CD4-positive, alpha-beta T cell (primary cell): ENCODE measurements around the gene CSNK1G1. TPM values are rescaled to one million over a fixed set of nuclear protein-coding genes. Genes with fewer than 3 reads are reported as not detected.
A peak's percentile ranks its signal among the peaks of the same experiment; 100 is the strongest.

ENCODE experiments used
- ATAC-seq: fragments of 200-7000 bp; cut with Tn5 transposase; one replicate; pipeline ENCODE4 v1.10.0; 2022; ENCODE audit warnings: mild to moderate bottlenecking; ENCODE audit not compliant: poor library complexity
- CTCF ChIA-PET: fragments of 350-600 bp; sonication (Branson Sonifier 250); formaldehyde crosslinking; loops from one replicate; lab custom pipeline; 2021; ENCODE audit warnings: antibody characterized with exemption, inconsistent platforms; lab: Charles Lee
- POLR2A ChIA-PET: fragments of 350-600 bp; sonication (Branson Sonifier 250); formaldehyde crosslinking; loops from one replicate; lab custom pipeline; 2021; ENCODE audit warnings: antibody characterized with exemption, inconsistent platforms; lab: Charles Lee
- DNase-seq, 14 experiments: peaks; one replicate each; pipeline ENCODE4 v3.0.0-alpha.2; 2013 to 2020; ENCODE audit warnings: mixed read lengths in 2 of 14
- H3K27ac ChIP-seq, 2 donors: one replicate each; pipeline versions ENCODE4 v1.5.1 to v1.7.0; 2013; ENCODE audit warnings: low read length in 2 of 2, low read depth in 1 of 2, mild to moderate bottlenecking in 1 of 2
- H3K27me3 ChIP-seq, 2 experiments: 1 replicate in 1 of 2; 2 replicates in 1 of 2; pipeline versions ENCODE4 v1.6.1 to v1.7.0; 2013; ENCODE audit warnings: low read length in 2 of 2, control low read depth in 1 of 2, mild to moderate bottlenecking in 1 of 2, moderate library complexity in 1 of 2; ENCODE audit not compliant: insufficient read depth in 2 of 2, control insufficient read depth in 1 of 2
- H3K36me3 ChIP-seq: one replicate; pipeline ENCODE4 v1.6.1; 2013; ENCODE audit warnings: low read length, control low read depth; ENCODE audit not compliant: insufficient read depth
- H3K4me1 ChIP-seq: one replicate; pipeline ENCODE4 v1.6.1; 2013; ENCODE audit warnings: low read length, control low read depth; ENCODE audit not compliant: insufficient read depth
- H3K4me3 ChIP-seq: one replicate; pipeline ENCODE4 v1.5.1; 2013; ENCODE audit warnings: mild to moderate bottlenecking, low read length, moderate library complexity
- H3K9me3 ChIP-seq, 2 experiments: 1 replicate in 1 of 2; 2 replicates in 1 of 2; pipeline versions ENCODE4 v1.6.1 to v1.7.0; 2013; ENCODE audit warnings: low read length in 2 of 2, mild to moderate bottlenecking in 2 of 2, control low read depth in 1 of 2, moderate library complexity in 1 of 2; ENCODE audit not compliant: control insufficient read depth in 1 of 2, insufficient read depth in 1 of 2
- H3K27ac Mint-ChIP-seq: one replicate; pipeline ENCODE4 v1.8.0; 2020; ENCODE audit warnings: mixed read lengths
- H3K27me3 Mint-ChIP-seq: one replicate; pipeline ENCODE4 v1.8.0; 2021; ENCODE audit warnings: mixed read lengths
- H3K36me3 Mint-ChIP-seq: one replicate; pipeline ENCODE4 v1.8.0; 2021; ENCODE audit warnings: low read depth, mixed read lengths
- H3K4me1 Mint-ChIP-seq: one replicate; pipeline ENCODE4 v1.8.0; 2021; ENCODE audit warnings: low read depth, mixed read lengths
- H3K4me3 Mint-ChIP-seq: one replicate; pipeline ENCODE4 v1.8.0; 2020; ENCODE audit warnings: mild to moderate bottlenecking, mixed read lengths
- H3K9me3 Mint-ChIP-seq: one replicate; pipeline ENCODE4 v1.8.0; 2020; ENCODE audit warnings: mixed read lengths
- CTCF ChIP-seq: fragments of 200-600 bp; IDR thresholded peaks from one replicate; pipeline ENCODE4 v1.8.0; 2022; ENCODE audit warnings: antibody characterized with exemption, mild to moderate bottlenecking
- intact Hi-C, 2 experiments: fragments of 100-400 bp; cut with DNase I in 1 of 2; cut with micrococcal nuclease in 1 of 2; formaldehyde crosslinking; loops; one replicate each; pipeline versions ENCODE4 v1.15.1 to v1.9.0; 2023 to 2025; cut with DNase I, micrococcal nuclease
- total RNA-seq, 174 experiments: library from RNA in 2 of 174; stranded (reverse) in 2 of 174; gene quantifications; one replicate each; pipeline ENCODE4 v1.2.3 and lab custom pipeline; 2021 to 2026

Gene CSNK1G1
- total RNA-seq, 2 experiments from 2014 or later = 12.2 to 13.7 TPM

- Histone ChIP-seq H3K27ac (no peak overlapping the region), H3K27me3 (no peaks in the 10 kb centered on the region), H3K9me3 (no peaks in the 10 kb centered on the region), H3K4me1 (no peaks in the 10 kb centered on the region), H3K36me3 (peaks cover 15% of the 10 kb centered on the region), H3K4me3 (no peak overlapping the region)
- intact Hi-C loops = no loop called here
- Mint-ChIP-seq H3K4me3 (no peak overlapping the region), H3K9me3 (no peaks in the 10 kb centered on the region), H3K27me3 (no peaks in the 10 kb centered on the region), H3K4me1 (peaks cover 36% of the 10 kb centered on the region), H3K27ac (no peak overlapping the region), H3K36me3 (peaks cover 34% of the 10 kb centered on the region)
- ChIA-PET POLR2A (no interaction called here), CTCF (no interaction called here)
- TF ChIP-seq CTCF = no peak
- DNase-seq (no peak), ATAC-seq (no peak)
Measured at GRCh38 chr15:64340355-64340754, 15.6 kb downstream of the CSNK1G1 start.

- no peak for ATAC-seq
- no peak for DNase-seq
- no peaks in the 10 kb centered on the region for H3K9me3 ChIP-seq
- TF ChIP-seq CTCF = no peak
- peaks cover 5% of the 10 kb centered on the region for H3K4me1 ChIP-seq
- CTCF ChIA-PET = no interaction called here
- intact Hi-C loops = no loop called here
- POLR2A ChIA-PET = no interaction called here
- H3K4me3 ChIP-seq = no peak overlapping the region
- H3K36me3 ChIP-seq = peaks cover 15% of the 10 kb centered on the region
- Mint-ChIP-seq H3K9me3 (no peaks in the 10 kb centered on the region), H3K27ac (peak overlapping the region; percentile 38), H3K4me3 (no peak overlapping the region), H3K27me3 (no peaks in the 10 kb centered on the region), H3K4me1 (peaks cover 40% of the 10 kb centered on the region), H3K36me3 (peaks cover 34% of the 10 kb centered on the region)
- H3K27me3 ChIP-seq = no peaks in the 10 kb centered on the region
- H3K27ac ChIP-seq = no peak overlapping the region
Measured at GRCh38 chr15:64337761-64338160, 18.2 kb downstream of the CSNK1G1 start.

DNA sequence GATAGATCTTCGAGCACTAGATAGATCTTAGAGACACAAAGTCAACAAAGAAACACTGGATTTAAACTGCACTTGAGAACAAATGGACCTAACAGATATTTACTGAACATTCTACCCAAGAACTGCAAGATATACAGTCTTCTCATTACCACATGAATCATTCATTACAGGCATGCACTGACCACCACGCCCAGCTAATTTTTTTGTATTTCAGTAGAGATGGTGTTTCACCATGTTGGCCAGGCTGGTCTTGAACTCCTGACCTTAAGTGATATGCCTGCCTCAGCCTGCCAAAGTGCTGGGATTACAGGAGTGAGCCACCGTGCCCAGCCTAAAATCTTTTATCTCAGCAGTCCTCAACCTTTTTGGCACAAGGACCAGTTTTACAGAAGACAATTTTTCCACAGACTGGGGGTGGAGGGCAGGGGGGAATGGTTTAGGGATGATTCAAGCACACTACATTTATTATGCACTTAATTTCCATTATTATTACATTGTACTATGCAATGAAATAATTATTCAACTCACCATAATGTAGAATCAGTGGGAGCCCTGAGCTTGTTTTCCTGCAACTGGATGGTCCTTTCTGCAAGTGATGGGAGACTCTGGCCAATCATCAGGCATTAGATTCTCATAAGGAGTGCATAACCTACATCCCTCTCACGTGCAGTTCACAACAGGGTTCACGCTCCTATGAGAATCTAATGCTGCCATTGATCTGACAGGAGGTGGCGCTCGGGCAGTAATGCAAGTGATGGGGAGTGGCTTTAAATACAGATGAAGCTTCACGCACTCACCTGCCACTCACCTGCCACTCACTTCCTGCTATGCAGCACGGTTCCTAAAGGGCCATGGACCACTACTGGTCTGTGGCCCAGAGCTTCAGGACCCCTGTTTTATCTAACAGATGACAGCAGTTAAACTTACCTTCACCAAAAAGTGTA, 21.7 kb downstream of the CSNK1G1 start:
- POLR2A ChIA-PET = interaction anchor here (0.6 to 2.0 kb wide), 2 partner anchors 16 to 53 kb away, joined by 4 to 10 read pairs; partner anchors contain the start of gene TRIP4
- no peaks in the 10 kb centered on the region for H3K9me3 ChIP-seq
- no peak overlapping the region for H3K4me3 ChIP-seq
- Mint-ChIP-seq H3K27me3 (no peaks in the 10 kb centered on the region), H3K4me1 (peaks cover 36% of the 10 kb centered on the region), H3K9me3 (no peaks in the 10 kb centered on the region), H3K4me3 (peak overlapping the region; percentile 30), H3K36me3 (peaks cover 12% of the 10 kb centered on the region), H3K27ac (peak overlapping the region; percentile 16)
- ATAC-seq (peak; percentile 96), DNase-seq (peak in 13 of 14 experiments; percentile 28 to 72 (median 45))
- H3K36me3 ChIP-seq = no peaks in the 10 kb centered on the region
- H3K27me3 ChIP-seq = no peaks in the 10 kb centered on the region
- peak overlapping the region in 1 of 2 donors; percentile 49 for H3K27ac ChIP-seq
- H3K4me1 ChIP-seq = peaks cover 5% of the 10 kb centered on the region
- TF ChIP-seq CTCF = peak; percentile 33
- intact Hi-C loops = no loop called here
- CTCF ChIA-PET = interaction anchor here (0.6 to 1.8 kb wide), 6 partner anchors 9 to 179 kb away, joined by 3 to 5 read pairs (median 4); partner anchors contain the start of genes CSNK1G1 and PCLAF
